ENCODE data around the gene MAMLD1.
A peak's percentile ranks its signal among the peaks of the same experiment; 100 is the strongest.

Gene MAMLD1

DNA sequence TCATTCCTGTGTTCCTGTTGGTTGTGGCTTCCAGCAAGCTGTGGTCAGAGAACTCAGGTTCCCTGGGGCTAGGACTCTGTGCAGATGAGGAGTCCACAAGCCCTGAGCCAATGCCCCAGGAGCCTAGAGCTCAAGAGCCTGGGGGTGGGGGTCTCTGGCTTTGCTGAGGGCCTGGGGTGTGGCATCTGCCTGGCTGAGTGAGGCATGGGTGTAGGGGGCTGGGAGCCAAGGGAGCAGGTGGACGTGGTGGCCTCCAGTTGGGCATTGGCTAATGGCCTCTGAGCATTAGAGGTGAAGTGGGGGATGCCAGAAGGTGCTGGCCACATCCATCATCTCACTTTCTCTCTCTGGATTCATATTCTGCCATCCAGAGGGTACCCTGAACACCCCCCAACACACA is 5.3 kb upstream of the MAMLD1 start:
- no peak for DNase-seq (ENCODE audit: low spot score)

DNA sequence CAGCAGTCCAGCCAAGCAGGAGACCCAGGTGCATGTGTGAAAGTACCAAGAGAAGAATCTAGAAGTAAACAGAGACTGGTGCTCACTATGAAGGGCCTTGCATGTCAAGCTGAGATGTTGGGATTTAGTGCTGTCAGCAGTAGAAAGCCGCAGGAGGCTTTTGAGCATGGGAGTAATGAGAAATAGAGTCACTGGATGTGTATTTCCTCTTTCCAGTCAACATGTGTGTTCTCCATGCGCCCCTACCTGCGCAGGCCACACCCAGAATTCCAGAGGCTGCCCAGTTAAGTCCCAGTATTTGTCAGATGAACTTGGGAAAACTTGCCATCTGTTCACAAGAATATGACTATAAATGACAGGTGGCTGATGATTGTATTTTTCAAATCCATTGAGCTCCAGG is 4.5 kb upstream of the MAMLD1 start:
- DNase-seq (ENCODE audit: low spot score) = no peak

DNA sequence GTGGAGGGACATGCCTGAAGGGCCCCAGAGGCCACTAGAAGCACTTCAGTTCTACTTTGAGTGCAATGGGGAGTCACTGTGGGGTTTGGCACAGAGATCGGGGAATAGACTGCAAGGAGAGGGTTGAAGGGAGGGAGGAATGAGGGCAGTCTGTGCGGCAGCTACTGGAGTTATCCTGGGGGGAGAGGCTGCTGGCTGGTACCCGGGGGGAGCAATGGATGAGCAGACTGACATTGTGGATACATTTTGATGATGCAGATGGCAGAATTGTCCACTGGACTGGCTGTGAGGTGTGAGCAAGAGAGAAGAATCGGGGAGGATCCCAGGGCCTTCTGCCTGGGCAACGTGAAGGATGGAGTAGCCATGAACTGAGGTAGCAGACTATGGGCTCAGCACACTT is 2.8 kb upstream of the MAMLD1 start:
- no peak for DNase-seq (ENCODE audit: low spot score)

DNA sequence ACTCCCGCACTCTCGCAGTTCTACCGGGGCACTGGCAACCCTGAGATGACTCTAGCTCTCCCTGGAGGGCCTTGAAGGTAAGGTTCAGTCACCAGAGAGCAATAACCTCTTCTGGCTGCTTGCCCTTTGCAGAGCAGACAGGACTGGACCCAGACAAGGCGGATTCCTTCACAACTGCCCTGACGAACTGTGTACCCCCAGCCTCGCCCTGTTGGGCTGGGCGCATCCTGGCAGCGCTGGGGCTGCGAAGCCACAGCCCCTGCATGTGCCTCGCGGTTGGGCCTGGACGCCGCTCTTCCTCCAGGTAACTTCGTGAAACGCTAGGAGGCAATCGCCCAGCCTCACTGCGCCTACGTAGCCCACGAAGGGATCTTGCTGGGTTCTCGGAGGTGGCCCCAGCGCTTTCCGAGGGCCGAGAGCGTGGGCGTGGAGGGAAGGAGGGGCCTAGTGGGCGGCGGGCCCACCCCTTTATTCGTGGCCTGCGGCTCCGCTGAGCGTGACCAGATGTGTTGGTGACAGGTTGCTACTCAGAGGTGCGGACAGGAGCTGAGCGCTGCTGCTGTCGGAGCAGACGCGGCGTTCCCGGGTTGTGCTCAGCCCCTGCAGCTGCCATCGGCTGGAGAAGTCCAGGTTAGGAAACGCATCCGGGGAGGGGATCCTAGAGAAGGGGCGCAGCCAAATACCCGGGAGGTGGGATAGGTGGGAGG is 1.9 kb upstream of the MAMLD1 start:
- DNase-seq (ENCODE audit: low spot score) = peak; percentile 2

- peak; percentile 3 for DNase-seq (ENCODE audit: low spot score)
These were observed 1.3 kb upstream of the MAMLD1 start for GRCh38 chrX:150361777-150362351.

GRCh38 chrX:150363561-150364346 is 637 bp downstream of the MAMLD1 start:
- DNase-seq (ENCODE audit: low spot score) = peak; percentile 50

DNA sequence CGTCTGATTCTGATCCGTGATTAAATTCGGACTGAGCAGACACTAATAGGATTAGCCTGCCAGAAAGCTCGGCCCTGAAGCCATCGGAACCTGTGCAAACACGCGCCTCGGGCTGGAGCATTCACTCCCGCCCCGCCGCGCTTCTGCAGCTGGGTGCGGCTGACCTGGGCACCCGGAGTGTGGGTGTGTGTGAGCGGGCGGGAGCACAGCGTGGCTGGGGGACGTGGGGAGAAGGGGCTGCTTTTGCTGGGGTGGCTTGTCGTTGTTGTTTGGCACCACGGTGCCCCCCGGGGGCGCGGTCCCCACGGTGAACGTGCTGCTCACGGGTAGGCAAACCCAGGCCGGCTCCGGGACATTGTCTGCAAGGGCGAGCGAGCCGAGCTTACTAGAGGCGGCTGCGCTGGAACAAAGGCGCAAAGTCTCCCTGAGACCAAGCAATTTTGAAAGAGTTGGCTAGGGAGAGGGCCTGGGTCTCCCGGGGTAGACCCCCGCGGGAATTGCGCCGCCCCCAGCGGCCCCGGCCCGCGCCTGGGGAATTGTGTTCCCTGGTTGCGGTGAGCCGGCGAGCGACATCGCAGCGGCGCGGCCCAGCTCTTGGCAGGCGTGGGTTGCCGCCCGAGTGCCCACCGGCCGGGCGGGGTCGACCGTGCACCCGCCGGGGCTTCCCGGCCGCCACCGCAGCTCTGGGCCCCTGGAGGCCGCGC is 1.4 kb downstream of the MAMLD1 start:
- peak; percentile 20 for DNase-seq (ENCODE audit: low spot score)

GRCh38 chrX:150365051-150365989 is 2.2 kb downstream of the MAMLD1 start:
- DNase-seq (ENCODE audit: low spot score) = peak; percentile 52

DNA sequence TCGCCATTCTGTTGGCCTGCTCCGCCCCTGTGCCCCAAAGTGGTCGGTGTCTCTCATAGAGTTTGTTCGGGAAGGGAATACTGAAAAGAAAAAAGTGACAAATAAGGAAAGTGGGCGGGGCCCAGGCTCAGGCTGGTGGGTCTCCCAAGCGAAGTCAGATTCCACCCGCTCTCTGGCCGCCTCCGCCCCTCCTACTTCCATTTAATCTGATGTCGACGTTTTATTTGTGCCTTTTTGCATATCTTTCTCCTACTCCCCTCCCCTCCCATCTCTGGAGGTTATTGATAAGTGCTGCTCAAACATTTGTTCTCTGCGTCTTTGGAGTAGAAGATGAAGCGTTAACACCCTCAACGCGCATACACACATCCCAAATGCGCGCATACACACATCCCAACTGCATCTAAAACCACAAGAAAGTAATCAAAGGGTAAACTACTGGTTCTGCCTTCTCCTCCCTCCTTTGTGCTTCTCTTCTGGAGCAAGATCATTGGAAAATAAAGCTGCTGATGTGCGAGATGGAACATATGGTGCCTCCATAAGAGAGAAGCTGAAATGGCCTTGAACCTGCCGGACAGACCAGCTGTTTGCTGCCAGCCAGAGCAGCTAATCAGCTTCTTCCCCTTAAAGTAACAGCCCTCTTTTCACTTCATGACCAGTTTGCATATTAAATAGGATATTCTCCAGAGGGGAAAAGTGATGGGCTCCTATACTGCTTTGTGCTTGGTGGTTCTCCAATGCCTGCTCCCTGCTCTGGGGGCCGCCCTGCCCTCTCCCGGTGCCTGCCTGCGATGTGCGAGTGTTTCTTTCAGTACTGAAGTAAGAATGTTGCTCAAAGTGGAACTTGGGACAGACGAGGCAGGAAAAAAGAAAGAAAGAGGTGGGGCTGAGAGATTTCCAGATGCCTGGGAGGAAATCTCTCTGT is 3.1 kb downstream of the MAMLD1 start:
- DNase-seq (ENCODE audit: low spot score) = peak; percentile 18

- DNase-seq (ENCODE audit: low spot score) = no peak
These were observed 3.9 kb downstream of the MAMLD1 start for GRCh38 chrX:150366951-150367545.

DNA sequence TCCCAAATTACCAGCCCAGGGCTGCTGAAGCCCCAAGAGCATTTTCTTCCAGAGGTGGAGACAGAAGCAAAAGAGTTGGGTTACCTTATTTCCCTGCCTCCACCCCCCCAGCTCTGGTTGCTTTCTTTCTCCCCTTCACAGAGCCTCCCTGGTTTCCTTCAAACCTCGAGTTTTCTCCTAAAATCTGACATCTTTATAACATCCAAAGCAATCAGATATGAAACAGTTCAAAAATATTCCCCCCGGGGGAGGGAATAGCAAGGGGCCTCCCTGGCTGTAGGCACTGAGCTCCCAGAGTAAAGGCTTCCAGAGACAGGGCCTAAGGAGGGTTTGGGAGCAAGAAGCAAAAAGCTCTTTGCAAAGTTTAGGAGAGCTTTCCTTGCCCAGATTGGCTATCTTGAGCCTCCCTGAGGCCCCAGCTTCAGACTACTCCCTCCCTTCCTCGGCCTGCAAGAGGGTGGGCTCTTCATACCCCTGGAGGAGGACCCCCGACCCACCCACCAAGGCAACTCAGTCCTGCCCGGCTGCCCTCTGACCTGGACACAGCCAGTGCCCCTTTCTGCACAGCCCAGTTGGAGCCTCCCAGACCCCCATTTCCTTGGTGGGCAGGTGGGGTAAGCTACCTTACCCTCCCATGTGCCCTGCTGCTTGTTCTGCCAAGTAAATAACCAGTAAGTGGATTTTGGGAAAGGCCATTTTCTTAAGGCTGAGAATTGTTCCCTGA is 7.6 kb downstream of the MAMLD1 start:
- DNase-seq (ENCODE audit: low spot score) = no peak

DNA sequence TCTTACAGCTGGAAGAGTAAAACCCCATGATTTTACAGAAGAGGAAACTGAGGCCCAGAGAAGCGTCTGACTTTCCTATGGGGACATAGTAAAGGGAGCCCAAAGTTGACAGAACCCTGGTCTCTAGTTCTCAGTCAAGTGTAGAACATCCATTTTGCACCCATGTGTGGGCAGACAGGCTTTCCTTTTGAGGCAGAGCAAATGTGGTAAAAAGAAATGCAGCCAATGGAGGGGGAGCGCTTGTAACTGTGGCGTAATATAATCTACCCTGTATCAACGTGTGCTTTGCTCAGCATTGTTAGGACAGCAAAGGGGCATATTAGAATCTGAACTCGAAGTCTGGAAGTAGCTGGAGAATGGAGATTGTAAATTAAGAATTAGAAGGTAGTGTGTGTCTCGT is 8.8 kb downstream of the MAMLD1 start:
- DNase-seq (ENCODE audit: low spot score) = no peak

GRCh38 chrX:150372280-150372679 is 9.2 kb downstream of the MAMLD1 start:
- DNase-seq (ENCODE audit: low spot score) = no peak

- no peak for DNase-seq (ENCODE audit: low spot score)
These were observed 9.6 kb downstream of the MAMLD1 start for GRCh38 chrX:150372756-150373155.

DNA sequence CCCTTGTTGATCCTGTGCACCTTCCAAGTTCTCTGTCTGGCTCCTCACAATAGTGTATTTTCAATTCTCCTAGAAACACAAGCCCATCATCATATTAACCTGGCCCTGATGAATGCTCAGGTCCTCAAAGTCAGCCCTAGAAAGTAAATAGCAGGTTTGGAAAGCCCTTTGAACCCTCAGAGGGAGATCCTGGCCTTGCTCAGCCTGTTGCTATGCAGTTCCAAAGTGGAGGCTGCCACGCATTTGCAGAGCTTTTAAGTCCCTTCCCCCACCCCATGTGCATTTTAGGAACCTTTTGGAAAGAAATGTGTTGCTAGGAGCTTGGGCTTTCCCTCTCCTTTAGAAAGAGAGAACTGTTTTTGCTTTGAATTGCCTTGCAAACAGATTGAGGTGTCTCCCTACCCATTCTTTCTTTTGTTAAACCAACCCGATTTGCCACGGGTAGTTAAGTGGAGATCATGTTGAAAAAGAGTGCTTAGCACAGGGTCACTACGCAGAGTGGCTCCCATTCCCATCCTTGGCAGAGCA is 12.2 kb downstream of the MAMLD1 start:
- DNase-seq (ENCODE audit: low spot score) = no peak

GRCh38 chrX:150377005-150377404 is 13.9 kb downstream of the MAMLD1 start:
- no peak for DNase-seq (ENCODE audit: low spot score)

GRCh38 chrX:150405006-150405405 is 41.9 kb downstream of the MAMLD1 start:
- no peak for DNase-seq (ENCODE audit: low spot score)

DNA sequence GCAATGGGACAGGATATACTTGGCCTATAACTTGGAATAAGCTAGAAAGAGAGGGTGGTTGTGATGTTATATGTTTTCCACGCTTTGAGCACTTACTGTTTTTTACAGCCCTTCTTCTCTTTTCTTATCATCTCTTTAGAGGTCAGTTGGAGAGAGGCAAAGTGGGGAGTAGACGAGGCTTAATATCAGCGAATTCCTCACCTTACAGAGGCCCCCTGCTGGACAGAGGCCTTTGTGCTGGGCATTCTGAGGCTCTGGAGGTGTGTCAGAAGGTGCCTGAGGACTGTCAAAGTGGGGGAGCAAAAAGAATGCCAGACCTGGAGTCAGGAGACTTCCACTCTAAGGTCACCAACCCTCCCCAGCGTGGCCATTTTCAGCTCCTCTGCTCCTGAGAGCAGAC is 42.5 kb downstream of the MAMLD1 start:
- no peak for DNase-seq (ENCODE audit: low spot score)

DNA sequence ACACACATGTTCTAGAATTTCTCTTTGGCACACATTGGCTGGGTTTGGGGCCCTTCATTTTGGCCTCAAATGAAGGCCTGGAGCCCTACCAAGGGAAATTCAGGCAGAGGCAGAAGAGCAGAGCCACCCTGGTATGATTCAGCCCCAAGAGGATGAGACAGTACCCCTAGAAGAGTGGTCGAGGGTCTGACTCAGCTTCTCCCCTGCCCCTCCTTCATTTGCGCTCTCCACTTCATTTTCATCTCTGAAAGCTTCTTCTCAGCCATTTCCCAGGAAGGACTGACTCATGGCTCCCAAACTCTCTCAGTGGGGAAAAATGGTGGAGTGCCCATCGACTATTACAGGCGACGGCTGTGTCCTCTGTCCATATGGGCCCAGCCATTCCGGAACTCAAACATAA is 43.5 kb downstream of the MAMLD1 start:
- no peak for DNase-seq (ENCODE audit: low spot score)
